Lower leg skin (tissue), 4 donors: Measurements from ENCODE around the gene VSIG10. TPM values are rescaled to one million over a fixed set of nuclear protein-coding genes. Genes with fewer than 3 reads are reported as not detected.
A peak's percentile ranks its signal among the peaks of the same experiment; 100 is the strongest.

Experiments used
- DNase-seq, 2 donors: peaks; one replicate each; pipeline ENCODE4 v3.0.0-alpha.2; 2019; ENCODE audit warnings: low spot score in 2 of 2
- H3K4me3 ChIP-seq: fragments of 200-600 bp; sonication (generic); 2 replicates; pipeline ENCODE4 v1.5.1; 2017; ENCODE audit warnings: mild to moderate bottlenecking, low read depth; ENCODE audit not compliant: poor library complexity, severe bottlenecking
- CTCF ChIP-seq, 3 donors: fragments of 450-650 bp; IDR thresholded peaks; one replicate each; pipeline ENCODE4 v1.5.1; 2016; ENCODE audit warnings: antibody characterized with exemption in 3 of 3, mild to moderate bottlenecking in 3 of 3, moderate library complexity in 2 of 3
- POLR2A ChIP-seq, 2 donors: fragments of 450-650 bp; IDR thresholded peaks; one replicate each; pipeline ENCODE4 v1.6.1; 2016 to 2017; ENCODE audit warnings: antibody characterized with exemption in 2 of 2, mild to moderate bottlenecking in 1 of 2, moderate library complexity in 1 of 2
- WGBS, 2 donors: methylation state at CpG; one replicate each; pipeline ENCODE4 v1.1.5; 2018; 5-methylcytosine and 5-hydroxymethylcytosine counted together
- intact Hi-C: fragments of 100-400 bp; cut with DNase I; formaldehyde crosslinking; loops from one replicate; pipeline ENCODE4 v1.15.0; 2023; ENCODE audit warnings: low total_unique reads
- total RNA-seq, 4 donors: library from RNA; depleted of rRNA; stranded (reverse); fragments of >200 nt; gene quantifications; one replicate each; pipeline ENCODE4 v1.1.0, GENCODE V29; 2016

VSIG10 gene
- total RNA-seq: 10 to 100 TPM; 17.1 to 40.1 (median 29.4) TPM

GRCh38 chr12:118103601-118104382, at the start of gene VSIG10:
TSS of gene VSIG10 (minus strand) at chr12:118104011. CDS start at chr12:118103671, 340 bp downstream.
- intact Hi-C loops: no loop called here
- 0% methylated on average over 10 to 46 of the region's 75 CpGs for WGBS, 2 donors
- peak within 1 kb of the TSS; percentile 43 for H3K4me3 ChIP-seq
- peak; percentile 50 to 93 for DNase-seq
- no peak for TF ChIP-seq POLR2A (IDR thresholded peaks at IDR 0.05)
- TF ChIP-seq CTCF (IDR thresholded peaks at IDR 0.05): no peak

GRCh38 chr12:118151755-118152154, 47.9 kb upstream of the VSIG10 start:
- 86 to 87% methylated on average over 5 of the region's 5 CpGs for WGBS, 2 donors
- no peak for TF ChIP-seq POLR2A (IDR thresholded peaks at IDR 0.05)
- no peak for TF ChIP-seq CTCF (IDR thresholded peaks at IDR 0.05)
- DNase-seq: no peak
- no peak overlapping the region for H3K4me3 ChIP-seq
- intact Hi-C loops: no loop called here

- TF ChIP-seq POLR2A (IDR thresholded peaks at IDR 0.05): no peak
- intact Hi-C loops: no loop called here
- no peak for DNase-seq
- no peak overlapping the region for H3K4me3 ChIP-seq
- WGBS, 2 donors: 60 to 69% methylated on average over 7 of the region's 7 CpGs
Measured at GRCh38 chr12:118150625-118151024, 46.8 kb upstream of the VSIG10 start.

GRCh38 chr12:118148287-118148686, 44.5 kb upstream of the VSIG10 start:
- intact Hi-C loops: no loop called here
- no peak for DNase-seq
- WGBS, 2 donors: 89% methylated on average over 5 of the region's 5 CpGs
- TF ChIP-seq CTCF (IDR thresholded peaks at IDR 0.05) (no peak), POLR2A (IDR thresholded peaks at IDR 0.05) (no peak)
- H3K4me3 ChIP-seq: no peak overlapping the region

GRCh38 chr12:118145798-118146156, 42.0 kb upstream of the VSIG10 start:
- WGBS, 2 donors: 86 to 87% methylated on average over 9 of the region's 9 CpGs
- intact Hi-C loops: no loop called here
- TF ChIP-seq POLR2A (IDR thresholded peaks at IDR 0.05) (no peak), CTCF (IDR thresholded peaks at IDR 0.05) (no peak)
- DNase-seq: no peak
- no peak overlapping the region for H3K4me3 ChIP-seq

- TF ChIP-seq POLR2A (IDR thresholded peaks at IDR 0.05): no peak
- TF ChIP-seq CTCF (IDR thresholded peaks at IDR 0.05): no peak
- intact Hi-C loops: no loop called here
- H3K4me3 ChIP-seq: no peak overlapping the region
- DNase-seq: no peak
- WGBS, 2 donors: 83 to 86% methylated on average over 7 of the region's 7 CpGs
Measured at GRCh38 chr12:118145113-118145797, 41.4 kb upstream of the VSIG10 start.
